Stimulated activated CD8-positive, alpha-beta memory T cell treated with anti-CD3 and anti-CD28 coated beads, Interleukin-7, amount 100 ng/mL, for 4 hours (primary cell): ENCODE data around the gene TSC2.

Source experiments
- DNase-seq, 2 donors: peaks; one replicate each; pipeline ENCODE4 v3.0.0-alpha.2; 2020; ENCODE audit warnings: low read depth in 2 of 2

The TSC2 gene

GRCh38 chr16:2070576-2071453 lies 23.0 kb downstream of the TSC2 start:
- no peak for DNase-seq

- DNase-seq, result no peak
Measured at GRCh38 chr16:2071454-2072202, 23.8 kb downstream of the TSC2 start.

GRCh38 chr16:2072926-2073325 lies 25.1 kb downstream of the TSC2 start:
- DNase-seq, result no peak

- DNase-seq, result no peak
Measured at GRCh38 chr16:2074071-2074470, 26.3 kb downstream of the TSC2 start.

DNA sequence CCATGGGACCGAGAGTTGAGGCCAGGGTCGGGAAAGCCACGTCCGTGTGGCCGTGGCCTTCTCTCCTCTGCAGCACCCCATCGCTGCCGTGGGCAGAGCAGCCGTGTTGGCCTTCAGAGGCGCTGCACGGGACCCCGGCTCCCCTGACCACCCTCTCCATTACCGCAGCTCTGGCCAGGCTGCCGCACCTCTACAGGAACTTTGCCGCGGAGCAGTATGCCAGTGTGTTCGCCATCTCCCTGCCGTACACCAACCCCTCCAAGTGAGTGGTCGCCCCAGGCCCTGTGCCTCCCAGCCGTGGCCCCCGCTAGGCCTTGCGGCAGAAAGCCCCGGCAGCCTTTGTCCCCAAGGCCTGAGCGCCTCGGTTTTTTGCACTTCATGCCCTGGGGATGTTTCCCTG lies 27.8 kb downstream of the TSC2 start:
- DNase-seq, result no peak

DNA sequence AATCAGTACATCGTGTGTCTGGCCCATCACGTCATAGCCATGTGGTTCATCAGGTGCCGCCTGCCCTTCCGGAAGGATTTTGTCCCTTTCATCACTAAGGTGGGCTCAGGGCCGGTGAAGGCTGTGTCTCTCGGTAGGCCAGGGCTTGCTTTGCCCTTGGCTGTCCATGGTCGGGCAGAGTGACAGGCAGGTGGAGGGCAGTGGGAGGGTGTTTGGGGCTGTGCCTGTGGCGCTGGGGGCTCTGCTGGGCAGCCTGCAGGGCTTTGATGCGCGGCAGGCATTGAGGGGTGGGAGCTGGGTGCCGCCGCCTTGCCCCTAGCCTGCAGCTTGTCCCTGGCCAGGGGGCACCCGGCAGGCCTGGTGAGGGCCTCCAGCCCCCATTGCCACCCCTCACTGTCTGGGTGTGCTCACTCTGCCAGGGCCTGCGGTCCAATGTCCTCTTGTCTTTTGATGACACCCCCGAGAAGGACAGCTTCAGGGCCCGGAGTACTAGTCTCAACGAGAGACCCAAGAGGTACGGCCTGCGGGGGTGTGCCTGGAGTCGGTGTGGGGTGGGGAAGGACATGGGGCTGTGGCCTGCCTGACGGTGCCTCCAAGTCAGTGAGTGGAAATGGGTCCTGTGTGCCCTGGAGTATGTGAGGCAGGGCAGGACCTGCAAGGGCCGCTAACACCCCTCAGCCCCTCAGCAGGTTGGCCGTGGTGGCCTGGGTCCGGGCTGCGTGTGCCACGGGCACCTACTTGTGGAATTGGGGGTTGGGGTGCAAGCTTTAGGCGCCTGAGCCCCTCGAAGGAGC lies 28.5 kb downstream of the TSC2 start:
- no peak for DNase-seq

DNA sequence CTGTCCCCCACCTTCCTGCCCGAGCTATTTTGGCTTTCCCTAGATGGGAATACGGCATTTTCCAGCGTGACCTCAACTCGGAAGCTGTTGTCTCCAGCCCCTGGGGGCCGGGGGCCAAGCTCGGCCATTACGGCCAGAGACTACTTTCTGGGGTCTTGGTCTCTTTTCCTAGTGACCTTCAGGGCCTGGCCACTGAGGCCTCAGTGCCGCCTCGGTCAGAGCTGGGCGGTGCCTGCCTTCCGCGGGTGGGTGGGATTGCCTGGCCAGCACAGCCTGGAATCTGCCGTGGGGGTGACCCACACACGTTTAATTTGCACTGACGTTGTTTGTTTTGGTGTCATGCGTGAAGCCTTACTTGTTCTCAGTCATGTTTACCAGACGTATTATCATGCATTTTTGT lies 29.2 kb downstream of the TSC2 start:
- DNase-seq, result no peak

DNA sequence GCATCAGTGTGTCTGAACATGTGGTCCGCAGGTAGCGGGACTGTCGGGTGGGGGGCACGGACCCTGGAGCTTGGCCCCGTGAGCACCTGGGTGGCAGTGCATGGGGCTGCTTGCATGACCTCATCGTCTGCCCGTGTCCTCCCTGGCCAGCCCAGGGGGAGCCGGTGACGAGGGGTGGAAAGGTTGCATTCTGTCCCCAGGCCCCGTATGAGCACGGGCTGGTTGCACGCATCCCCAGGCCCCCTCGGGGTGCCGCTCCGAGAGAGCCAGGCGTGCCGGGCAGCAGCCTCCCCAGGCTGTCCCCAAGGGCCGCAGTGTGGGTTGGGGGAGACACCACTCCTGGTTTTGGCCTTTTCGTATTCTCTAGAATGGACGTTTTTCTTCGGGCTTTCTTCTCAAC lies 29.9 kb downstream of the TSC2 start:
- DNase-seq, result no peak

DNA sequence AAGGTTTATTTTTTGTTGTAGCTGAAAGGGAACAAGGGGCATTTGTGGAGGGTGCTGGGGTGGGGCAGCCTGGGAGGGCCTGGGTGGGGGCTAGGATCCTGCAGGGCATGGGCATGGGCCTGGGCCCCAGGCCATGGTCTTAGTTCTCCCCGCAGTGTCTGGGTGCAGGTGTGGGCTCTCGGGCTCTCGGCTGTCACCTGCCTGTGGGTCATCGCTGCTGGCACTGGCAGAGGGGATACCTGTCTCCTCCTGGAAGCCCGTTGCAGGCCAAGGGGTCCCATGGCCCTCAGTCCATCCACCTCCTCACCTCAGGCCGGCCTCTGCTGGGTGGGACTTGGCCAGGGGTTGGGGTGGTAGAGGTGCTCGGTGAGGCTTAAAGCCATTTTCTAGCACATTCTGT lies 30.3 kb downstream of the TSC2 start:
- DNase-seq, result no peak

GRCh38 chr16:2078691-2079090 lies 30.9 kb downstream of the TSC2 start:
- DNase-seq, result no peak

DNA sequence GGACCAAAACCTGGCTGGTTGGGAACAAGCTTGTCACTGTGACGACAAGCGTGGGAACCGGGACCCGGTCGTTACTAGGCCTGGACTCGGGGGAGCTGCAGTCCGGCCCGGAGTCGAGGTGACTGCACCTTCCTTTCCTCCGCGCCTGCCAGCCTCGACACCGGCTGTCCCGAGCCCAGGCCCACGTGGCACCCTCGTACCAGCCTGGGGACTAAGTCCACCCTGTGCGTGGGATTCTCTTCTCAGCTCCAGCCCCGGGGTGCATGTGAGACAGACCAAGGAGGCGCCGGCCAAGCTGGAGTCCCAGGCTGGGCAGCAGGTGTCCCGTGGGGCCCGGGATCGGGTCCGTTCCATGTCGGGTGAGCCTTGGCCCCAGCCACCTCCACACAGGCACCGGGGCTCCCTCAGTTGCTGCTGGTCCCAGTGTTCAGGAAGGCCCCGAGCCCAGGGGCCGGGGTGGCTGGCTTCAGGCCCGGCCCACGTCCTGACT lies 31.6 kb downstream of the TSC2 start:
- no peak for DNase-seq

DNA sequence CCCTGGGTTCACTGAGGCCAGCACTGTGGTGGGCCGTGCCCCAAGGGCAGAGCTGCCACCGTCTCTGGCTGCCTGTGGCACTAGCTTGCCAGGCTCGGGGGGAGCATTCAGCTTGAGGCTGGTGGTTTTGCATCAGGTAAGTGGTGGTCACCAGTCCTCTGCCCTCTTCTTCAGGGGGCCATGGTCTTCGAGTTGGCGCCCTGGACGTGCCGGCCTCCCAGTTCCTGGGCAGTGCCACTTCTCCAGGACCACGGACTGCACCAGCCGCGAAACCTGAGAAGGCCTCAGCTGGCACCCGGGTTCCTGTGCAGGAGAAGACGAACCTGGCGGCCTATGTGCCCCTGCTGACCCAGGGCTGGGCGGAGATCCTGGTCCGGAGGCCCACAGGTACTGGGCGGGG lies 32.2 kb downstream of the TSC2 start:
- DNase-seq, result no peak

DNA sequence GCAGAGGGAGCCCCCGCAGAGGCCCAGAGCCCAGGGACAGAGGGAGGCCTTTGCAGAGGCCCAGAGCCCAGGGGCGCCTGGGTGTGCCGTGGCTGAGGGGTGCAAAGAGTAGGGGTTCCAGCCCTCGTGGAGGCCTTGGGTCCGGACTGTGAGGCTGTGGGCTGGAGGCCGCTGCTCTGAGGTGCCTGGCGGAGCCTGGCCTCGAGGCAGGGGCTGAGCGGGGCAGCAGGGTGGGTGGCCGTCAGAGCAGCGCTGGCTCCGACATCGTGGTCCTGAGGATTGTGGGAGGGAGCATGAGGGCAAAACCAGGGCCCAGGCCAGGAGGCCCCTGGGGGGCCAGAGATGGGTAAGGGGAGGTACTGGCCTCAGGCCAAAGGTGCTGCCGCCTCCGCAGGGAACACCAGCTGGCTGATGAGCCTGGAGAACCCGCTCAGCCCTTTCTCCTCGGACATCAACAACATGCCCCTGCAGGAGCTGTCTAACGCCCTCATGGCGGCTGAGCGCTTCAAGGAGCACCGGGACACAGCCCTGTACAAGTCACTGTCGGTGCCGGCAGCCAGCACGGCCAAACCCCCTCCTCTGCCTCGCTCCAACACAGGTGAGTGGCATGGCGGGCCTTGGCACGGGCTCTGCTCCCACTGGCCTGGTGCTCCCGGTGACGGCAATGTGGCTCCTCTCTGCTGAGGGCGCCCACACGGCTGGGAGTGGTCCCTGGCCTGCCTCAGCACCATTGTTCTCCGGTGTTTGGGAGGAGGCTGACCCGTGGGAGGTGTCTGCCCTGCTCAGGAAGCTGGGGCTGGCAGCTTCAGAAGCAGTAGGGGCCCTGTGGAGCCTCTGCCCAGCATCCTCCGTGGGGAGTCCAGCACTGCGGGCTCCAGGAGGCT lies 33.7 kb downstream of the TSC2 start:
- DNase-seq, result no peak

DNA sequence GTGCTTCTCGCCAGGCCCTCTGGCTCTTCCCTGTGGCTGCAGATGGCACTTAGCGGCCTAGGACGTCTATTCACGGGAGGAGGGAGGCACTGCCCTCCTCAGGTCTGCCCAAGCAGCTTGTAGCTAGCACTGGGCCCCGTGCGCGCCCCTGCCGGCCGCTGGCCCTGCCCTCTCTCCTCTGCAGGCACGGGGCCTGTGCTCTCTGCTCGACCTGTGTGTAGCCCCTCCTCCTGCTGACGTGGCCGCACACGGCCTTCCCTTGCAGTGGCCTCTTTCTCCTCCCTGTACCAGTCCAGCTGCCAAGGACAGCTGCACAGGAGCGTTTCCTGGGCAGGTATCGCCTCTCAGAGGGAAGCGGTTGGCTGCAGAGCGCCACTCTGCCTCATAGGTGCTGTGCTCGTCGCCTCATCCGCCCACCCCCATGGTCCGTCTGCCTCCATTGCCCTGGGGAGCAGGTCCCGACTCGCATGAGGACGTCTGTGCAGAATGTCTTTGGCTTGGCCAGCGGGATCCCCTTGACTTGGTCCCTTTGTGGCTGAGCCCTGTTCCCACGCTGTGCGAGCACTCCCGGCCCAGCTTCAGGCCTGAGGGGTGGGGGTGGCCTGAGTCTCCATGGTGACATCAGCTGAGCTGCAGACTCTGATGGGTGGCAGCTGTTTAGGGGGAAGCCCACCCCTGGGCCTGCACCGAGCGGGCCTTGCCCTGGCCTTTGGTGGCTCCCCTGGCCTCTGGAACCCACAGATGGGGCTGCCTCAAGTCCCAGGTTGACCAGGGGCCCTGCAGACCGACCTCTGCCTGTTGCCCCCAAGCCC lies 34.6 kb downstream of the TSC2 start:
- DNase-seq, result no peak

DNA sequence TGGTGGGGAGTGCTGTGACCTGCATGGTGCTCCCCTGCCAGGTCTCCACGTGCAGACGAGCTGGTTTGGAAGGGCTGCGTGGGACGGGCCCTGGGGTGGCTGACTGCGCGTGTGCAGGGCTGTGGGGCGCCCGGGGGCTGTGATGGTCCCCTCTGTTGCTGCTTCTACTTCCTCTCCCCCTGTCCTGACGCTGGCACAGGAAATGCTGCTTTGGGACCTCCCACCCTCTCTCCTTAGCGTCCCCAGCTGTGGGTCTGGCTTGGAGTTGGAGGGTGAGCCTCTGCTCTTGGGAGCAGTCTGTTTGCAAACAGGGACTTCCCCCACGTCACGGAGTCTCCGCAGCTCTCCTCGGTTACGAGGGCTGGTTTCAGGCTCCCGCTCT lies 35.2 kb downstream of the TSC2 start:
- no peak for DNase-seq

DNA sequence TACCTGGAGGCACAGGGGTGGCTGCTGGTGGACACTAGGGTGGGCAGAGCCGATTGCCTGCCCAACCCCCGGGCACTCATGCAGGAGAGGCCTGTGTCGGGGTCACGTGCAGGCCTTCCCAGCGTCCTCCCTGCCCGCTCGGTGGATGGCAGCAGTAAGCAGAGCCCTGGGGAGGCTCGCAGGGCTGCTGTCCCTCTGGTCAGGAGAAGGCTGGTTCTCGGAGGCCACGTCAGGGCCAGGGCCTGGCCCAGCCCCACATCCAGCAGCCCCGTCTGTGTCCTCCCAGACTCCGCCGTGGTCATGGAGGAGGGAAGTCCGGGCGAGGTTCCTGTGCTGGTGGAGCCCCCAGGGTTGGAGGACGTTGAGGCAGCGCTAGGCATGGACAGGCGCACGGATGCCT lies 35.6 kb downstream of the TSC2 start:
- no peak for DNase-seq

DNA sequence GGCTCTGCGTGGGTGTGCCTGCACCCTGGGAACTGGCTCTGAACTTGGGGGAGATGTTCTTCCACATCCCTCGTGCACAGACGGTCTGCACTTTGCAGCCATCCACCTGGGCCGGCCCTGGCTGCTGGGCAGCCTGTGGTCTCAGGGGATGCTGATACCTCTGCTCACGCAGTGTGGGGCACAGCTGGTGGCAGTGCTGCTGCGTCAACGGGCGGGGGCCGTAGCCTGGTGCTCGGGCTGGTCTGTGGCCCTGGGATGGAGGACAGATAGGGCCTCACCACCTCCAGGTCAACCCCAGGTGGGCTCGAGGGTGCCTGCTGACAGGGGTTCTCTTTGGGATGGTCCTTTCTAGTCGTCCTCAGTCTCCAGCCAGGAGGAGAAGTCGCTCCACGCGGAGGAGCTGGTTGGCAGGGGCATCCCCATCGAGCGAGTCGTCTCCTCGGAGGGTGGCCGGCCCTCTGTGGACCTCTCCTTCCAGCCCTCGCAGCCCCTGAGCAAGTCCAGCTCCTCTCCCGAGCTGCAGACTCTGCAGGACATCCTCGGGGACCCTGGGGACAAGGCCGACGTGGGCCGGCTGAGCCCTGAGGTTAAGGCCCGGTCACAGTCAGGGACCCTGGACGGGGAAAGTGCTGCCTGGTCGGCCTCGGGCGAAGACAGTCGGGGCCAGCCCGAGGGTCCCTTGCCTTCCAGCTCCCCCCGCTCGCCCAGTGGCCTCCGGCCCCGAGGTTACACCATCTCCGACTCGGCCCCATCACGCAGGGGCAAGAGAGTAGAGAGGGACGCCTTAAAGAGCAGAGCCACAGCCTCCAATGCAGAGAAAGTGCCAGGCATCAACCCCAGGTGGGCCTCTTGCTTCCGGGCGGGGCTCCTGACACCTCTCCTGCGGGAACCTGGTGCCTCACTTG lies 36.3 kb downstream of the TSC2 start:
- DNase-seq, result no peak

DNA sequence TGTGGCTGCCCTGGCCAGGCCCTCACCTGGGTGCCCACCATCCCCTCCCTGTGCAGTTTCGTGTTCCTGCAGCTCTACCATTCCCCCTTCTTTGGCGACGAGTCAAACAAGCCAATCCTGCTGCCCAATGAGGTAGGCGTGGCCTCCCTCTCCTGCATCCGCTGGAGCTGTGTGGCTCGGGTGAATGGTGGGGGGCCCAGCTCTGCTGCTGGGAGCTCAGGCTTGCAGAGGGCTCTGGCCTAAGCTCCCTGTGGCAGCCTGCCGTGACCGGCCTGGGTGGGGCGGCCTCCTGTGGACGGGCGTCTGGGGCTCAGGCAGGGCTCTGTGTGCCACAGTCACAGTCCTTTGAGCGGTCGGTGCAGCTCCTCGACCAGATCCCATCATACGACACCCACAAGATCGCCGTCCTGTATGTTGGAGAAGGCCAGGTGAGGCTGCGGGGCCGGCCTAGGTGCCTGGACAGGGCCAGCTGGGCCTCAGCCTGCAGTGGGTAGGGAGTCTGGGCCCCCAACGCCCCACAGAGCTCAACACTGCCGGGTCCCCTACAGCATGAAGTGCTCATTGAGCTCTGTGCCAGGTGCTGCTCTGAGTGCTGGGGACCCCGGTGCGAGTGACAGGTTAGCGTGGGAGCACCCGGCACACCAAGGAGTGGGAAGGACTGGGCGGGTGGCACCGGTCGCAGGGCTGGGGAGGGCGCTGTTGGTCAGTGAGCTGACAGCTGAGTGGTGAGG lies 37.3 kb downstream of the TSC2 start:
- DNase-seq, result no peak

DNA sequence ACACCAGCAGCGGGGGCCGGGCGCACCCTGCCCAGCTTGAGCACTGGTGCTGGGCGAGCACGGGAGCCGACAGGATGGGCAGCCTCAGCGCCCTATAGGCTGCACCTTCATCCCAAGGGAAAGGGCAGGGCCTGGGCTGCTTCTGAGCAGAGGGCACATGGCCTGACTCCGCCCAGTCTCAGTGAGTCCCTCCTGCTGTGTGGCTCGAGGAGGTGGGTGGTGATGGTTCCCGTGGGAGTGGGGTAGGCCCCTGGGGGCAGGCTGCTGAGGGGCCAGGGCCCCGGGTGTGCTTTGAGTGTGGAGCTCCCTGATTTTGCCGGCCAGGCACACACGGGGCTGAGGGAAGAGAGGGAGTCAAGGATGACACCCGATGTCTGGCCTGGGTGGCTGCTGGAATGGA lies 37.9 kb downstream of the TSC2 start:
- DNase-seq, result no peak
